GM18502 (cell line): Measurements from ENCODE around the gene CES4A.
A peak's percentile ranks its signal among the peaks of the same experiment; 100 is the strongest.
"Not testable (repeated sequence)": the region's sequence is repeated elsewhere in the genome, so short reads cannot be mapped to it uniquely, and the experiment has no call there.

ENCODE experiments used
- ATAC-seq: cut with Tn5 transposase; IDR thresholded peaks from one replicate; pipeline ENCODE4 v1.9.1; 2021; ENCODE audit warnings: mild to moderate bottlenecking; ENCODE audit not compliant: unreplicated experiment, poor library complexity

Gene CES4A

DNA sequence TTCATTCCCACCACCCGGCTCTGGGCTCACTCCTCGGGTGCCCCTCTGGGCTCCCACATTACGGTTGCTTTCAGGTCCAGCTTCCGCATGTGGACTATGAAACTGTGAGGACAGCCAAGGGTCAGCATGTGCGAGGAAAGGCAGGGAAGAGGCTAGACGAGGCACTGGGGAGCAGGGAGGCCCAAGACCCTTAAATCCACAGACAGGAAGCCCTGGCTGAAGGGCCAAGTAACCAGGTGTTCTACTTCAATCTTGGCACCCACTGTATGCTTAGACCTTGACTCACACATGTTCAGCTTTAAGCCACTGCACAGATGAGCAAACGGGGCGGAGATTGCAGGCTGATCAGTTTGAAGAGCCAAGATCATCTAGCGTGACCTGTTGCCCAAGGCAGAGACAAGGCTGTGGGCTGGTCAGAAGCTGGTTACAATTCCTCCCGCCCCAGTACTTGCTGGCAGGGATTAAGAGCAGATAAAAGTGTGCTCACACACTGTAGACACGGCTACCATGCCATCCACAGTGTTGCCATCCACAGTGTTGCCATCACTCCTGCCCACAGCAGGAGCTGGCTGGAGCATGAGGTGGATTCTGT lies at the start of gene CES4A:
CES4A (plus strand) TSS at position 393 of the 592 bp plus-strand sequence; CDS start at position 577, 184 bp downstream.
- no peak for ATAC-seq

DNA sequence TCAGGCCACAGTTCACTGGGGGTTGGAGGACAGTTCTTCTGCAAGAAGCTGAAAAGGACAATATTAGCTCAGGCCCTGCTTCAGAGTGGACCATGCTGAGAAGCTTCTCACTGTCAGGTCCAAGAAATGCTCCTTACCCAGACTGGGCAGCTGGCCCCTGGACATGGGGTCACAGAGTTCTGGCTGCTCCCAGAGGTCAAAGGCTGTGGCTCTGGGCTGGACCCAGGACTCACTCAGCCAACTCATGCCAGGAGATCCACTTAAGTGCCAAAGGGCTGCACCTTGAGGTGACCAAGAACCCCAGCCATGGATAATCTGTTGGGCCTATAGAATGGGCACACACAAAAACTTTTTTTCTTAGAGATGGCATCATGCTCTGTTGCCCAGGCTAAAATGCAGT lies 49.0 kb upstream of the CES4A start:
- no peak for ATAC-seq

GRCh38 chr16:66940236-66940635 lies 48.2 kb upstream of the CES4A start:
- ATAC-seq: no peak

- no peak for ATAC-seq
These were observed 45.4 kb upstream of the CES4A start for GRCh38 chr16:66942981-66943380.

DNA sequence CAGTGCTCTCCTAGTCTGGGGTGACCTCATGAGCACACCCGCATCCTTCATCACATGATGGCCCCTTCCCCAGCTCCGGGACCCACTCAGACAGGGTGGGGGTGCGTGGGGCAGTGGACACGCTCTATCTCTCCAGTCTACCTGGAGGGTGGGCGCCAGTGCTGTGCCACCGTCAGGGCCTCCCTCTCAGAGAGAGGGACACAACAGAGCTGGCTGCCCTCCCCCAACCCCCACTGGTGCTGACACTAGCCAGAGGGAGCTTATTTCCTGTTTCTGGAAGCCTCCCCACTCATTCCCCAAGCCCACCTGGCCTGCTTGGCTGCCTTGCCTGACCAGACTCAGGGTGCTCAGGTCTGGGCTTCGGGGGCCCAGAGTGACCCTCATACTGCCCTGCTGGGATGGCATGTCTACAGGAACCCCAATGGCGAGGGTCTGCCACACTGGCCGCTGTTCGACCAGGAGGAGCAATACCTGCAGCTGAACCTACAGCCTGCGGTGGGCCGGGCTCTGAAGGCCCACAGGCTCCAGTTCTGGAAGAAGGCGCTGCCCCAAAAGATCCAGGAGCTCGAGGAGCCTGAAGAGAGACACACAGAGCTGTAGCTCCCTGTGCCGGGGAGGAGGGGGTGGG lies 44.8 kb upstream of the CES4A start:
- ATAC-seq: no peak

DNA sequence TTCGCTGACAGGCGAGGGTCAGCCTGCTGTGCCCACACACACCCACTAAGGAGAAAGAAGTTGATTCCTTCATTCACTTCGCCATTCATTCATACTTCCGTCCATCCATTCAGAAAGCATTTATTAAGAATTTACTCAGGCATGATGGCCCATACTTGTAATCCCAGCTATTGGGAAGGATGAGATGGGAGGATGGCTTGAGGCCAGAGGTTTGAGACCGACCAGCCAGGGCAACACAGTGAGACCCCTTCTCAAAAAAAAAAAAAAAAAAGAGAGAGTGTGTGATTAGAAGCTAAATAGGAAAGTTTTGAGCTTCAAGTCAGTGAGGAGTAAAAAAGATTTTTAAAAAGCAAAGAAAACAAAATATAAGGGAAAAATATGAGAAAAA lies 44.3 kb upstream of the CES4A start:
- no peak for ATAC-seq

DNA sequence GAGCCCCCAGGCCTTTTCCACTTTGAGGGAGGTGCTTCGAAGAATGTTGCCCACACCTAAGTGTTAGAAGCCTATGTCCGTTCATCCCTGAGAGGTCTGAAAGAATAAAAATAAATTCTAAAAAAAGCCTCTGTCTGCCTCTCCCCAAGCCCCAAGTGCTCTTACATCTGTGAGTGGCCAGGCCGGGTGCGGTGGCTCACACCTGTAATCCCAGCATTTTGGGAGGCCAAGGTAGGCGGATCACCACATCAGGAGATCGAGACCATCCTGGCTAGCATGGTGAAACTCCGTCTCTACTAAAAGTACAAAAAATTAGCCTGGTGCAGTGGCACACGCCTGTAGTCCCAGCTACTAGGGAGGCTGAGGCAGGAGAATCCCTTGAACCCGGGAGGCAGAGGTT lies 43.4 kb upstream of the CES4A start:
- ATAC-seq: not testable (repeated sequence)

DNA sequence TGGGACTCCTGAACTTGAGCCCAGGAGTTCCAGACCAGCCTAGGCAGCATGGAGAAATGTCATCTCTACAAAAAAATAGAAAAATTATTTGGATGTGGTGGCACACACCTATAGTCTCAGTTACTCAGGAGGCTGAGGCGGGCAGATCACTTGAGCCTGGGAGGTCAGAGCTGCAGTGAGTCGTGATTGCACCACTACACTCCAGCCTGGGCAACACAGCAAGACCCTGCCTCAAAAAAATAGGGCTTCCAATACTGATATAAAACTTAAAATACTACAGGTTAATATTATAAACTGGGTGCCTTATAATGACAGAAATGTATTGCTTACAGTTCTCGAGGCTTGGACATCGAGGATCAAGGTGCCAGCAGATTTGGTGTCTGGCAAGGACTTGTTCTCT lies 42.5 kb upstream of the CES4A start:
- ATAC-seq: no peak

DNA sequence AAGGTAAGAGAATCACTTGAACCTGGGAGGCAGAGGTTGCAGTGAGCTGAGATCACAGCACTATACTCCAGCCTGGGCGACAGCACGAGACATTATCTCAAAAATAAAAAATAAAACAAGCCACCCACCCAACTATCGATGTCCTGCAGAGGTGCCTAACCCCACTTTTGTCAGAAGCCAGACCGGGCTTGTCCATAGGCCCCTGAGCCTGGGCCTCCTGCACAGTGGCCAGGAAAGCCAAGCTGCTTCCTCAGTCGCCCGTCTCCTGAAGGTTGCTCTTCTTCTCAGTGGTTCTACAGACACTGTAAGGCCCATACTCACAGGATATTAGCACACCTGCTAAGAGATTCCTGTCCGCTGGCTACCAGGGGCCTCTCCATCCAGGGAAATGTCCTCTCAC lies 41.8 kb upstream of the CES4A start:
- no peak for ATAC-seq

- no peak for ATAC-seq
These were observed 41.5 kb upstream of the CES4A start for GRCh38 chr16:66946974-66947301.

DNA sequence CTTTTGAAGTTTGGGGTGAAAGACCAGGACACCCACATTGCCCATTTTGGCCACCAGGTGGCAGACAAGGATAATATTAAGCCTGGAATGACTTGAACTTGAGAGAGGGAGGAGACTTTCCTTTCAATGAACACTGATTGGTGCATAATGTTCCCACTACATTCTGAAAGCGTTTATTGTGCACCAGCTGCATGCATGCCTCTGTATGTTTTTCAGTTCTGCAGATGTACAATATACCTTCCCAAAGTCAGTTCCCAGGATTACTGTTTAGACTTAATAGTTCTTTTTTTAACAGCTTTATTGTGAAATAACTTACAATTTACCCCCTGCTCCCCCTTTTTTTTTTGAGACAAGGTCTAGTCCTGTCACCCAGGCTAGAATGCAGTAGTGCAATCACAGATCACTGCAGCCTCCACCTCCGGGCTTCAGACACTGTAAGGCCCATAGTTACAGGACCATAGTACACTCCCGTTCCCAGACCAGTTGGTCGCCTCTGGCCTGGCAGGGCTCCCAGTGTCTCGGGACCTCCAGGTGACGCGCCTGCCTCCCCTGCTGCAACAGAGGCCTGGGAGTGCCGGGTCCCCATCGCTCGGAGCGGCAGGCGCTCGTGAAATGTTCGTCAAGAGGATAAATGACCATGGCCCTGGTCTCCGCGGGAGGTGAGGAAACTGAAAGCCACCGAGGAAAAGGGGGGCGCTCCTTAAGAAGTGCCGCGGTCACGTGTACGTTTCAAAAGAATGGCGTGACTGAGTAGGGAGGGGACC lies 40.9 kb upstream of the CES4A start:
- peak; percentile 64 for ATAC-seq

DNA sequence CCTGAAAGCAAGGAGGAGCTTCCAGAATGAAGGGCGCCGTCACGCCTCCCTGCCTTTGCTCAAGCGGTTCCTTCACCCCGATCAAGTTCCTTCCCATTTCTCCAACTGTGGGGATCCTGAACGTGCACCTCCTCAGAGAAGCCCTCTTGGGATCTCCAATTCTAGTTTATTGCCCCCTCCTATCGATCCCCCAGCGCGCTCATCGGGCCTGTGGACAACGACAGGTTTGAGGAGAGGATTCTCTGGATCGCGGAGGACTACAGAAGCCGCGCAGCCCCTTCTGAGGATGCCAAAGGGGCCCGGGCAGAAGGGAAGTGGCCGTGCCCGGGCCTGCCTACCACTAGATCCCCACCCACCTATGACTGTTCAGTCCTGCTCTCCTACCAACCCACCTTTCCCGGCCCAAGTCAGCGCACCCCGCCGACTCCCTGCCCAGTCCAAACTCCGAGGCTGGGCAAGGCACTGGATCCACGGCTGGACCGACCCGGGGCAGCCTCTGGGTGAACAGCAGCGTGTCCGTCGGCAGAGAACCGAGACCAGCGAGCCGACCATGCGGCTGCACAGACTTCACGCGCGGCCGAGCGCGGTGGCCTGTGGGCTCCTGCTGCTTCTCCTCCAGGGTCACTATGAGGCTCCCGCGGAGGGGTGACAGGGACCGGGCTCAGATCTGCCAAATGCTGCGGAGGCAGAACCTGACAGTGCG lies 40.1 kb upstream of the CES4A start:
- no peak for ATAC-seq

GRCh38 chr16:66948837-66949225 lies 39.6 kb upstream of the CES4A start:
- ATAC-seq: no peak

- no peak for ATAC-seq
These were observed 38.9 kb upstream of the CES4A start for GRCh38 chr16:66949472-66949871.

GRCh38 chr16:66950437-66950836 lies 38.0 kb upstream of the CES4A start:
- no peak for ATAC-seq

GRCh38 chr16:66950971-66951790 lies 37.2 kb upstream of the CES4A start:
- no peak for ATAC-seq

- ATAC-seq: no peak
These were observed 35.8 kb upstream of the CES4A start for GRCh38 chr16:66952430-66953110.

DNA sequence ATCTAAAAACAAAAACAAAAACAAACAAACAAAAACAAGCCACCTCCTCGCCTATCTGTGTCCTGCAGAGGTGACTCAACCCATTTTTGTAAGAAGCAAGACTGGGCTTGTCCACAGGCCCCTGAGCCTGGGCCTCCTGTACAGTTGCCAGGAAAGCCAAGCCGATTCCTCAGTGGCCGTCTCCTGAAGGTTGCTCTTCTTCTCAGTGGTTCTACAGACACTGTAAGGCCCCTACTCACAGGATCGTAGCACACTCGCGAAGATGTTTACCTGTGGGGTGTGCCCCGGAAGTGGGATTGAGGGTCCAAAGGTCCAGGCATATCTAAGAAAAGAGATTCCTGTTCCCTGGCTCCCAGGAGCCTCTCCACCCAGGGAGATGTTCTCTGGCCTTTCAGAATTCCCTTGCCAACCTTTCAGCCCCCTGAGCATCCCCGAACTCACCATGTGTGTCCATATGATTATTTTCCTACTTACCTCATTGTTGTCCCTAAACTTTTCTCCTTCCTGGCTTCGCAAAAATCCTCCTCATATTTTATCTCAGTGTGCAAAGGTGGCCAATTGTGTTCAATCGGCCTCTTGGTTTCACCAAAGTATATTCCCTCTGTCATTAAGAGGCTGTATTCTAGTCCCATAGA lies 34.8 kb upstream of the CES4A start:
- ATAC-seq: no peak

GRCh38 chr16:66954097-66954659 lies 34.2 kb upstream of the CES4A start:
- peak; percentile 50 for ATAC-seq
